ENCODE measurements around the gene UBE2J1.
"Not testable (repeated sequence)": the region's sequence is repeated elsewhere in the genome, so short reads cannot be mapped to it uniquely, and the experiment has no call there.

The UBE2J1 gene, protein sequence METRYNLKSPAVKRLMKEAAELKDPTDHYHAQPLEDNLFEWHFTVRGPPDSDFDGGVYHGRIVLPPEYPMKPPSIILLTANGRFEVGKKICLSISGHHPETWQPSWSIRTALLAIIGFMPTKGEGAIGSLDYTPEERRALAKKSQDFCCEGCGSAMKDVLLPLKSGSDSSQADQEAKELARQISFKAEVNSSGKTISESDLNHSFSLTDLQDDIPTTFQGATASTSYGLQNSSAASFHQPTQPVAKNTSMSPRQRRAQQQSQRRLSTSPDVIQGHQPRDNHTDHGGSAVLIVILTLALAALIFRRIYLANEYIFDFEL

DNA sequence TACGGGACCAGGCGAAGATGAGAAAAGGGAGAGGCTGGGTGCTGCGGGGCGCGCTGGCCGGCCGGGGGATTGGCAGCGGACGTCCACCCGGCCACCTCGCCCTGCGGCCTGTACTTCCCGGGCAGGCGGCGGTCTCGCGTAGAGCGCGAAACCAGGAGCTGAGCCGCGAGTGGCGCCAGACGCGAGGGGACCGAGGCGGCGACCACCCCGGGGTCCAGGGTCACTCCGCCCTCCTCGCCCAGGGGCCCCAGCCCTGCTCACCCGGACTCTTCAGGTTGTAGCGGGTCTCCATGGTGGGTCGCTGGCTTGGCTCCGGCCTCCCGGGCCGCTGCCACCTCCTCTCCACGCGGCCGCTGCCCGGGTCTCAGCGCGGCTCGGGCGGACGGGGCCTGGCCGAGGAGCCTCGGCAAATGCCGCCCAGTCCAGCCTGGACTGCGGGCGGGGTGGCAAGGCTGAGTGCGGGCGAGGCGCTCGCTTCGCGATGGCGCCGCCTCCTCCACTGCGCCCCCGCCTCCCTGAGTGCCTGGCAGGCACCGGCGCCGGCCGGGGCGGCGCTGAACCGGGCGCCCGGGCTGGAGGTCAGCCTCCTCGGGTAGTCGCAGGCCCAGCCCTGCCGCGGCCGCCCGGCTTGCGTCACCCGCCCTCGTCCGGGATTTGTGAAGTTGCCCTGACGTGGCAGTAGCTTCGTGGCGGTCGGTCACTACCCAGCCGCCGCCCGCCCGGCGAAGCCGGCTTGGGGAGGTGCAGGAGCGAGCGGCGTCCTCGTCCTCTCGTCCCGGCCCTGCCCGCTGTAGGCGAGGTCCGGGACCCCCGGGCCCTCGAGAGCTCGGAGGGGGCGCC lies at the start of gene UBE2J1:
UBE2J1 (minus strand) TSS at position 445 of the 840 bp plus-strand sequence; CDS start at position 292, 153 bp downstream.
- DNase-seq: peak; percentile 83

DNA sequence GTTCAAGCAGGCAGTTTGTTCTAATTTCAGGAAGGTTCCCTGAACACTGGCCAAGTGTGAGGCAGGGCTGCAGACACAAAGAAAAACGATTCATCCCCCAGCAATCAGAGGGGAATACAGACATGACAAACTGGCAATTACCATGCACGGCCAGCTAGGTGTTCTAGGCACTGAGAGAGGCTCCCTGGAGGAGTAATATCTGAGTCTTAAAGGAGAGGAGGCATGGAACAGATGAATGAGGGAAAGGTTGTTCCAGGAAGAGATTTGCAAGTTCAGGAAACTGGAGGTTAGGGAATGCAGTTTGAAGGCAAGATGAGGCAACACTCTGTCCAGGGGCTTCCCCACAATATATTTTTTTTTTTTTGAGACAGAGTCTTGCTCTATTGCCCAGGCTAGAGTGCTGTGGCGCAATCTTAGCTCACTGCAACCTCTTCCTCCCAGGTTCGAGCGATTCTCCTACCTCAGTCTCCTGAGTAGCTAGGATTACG lies 48.4 kb upstream of the UBE2J1 start:
- no peak for DNase-seq

DNA sequence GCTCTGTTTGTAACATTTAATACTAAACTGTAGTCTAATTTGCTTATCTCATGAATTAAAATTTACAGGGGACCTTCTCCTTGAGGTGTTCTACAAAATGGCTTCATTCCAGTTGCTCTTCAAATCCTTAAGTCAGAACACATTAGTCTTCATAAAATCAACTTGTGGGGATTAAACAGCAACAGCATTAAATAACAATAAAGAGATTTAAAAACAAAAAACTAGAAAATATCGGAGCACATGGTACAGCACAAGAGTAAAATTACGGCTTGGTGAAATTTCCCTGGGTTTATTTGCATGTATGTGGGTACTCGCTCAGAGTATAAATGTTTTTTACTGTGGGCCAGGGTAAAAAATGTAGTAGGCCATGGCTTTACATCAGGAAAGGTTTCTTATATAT lies 47.5 kb upstream of the UBE2J1 start:
- DNase-seq: no peak

GRCh38 chr6:89398762-89399525 lies 46.4 kb upstream of the UBE2J1 start:
- no peak for DNase-seq

DNA sequence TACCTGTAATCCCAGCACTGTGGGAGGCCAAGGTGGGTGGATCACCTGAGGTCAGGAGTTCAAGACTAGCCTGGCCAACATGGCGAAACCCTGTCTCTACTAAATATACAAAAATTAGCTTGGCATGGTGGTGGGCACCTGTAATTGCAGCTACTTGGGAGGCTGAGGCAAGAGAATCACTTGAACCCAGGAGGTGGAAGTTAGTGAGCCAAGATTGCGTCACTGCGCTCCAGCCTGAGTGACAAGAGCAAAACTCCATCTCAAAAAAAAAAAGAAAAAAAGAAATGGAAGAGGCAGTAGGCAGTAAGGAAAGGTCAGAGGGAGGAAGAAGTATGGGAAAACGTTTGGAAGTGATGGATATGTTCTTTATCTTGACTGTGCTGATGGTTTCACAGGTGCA lies 45.4 kb upstream of the UBE2J1 start:
- not testable (repeated sequence) for DNase-seq

- no peak for DNase-seq
Measured at GRCh38 chr6:89393659-89394058, 41.1 kb upstream of the UBE2J1 start.

- DNase-seq: no peak
Measured at GRCh38 chr6:89392823-89393222, 40.3 kb upstream of the UBE2J1 start.

GRCh38 chr6:89388846-89389245 lies 36.3 kb upstream of the UBE2J1 start:
- DNase-seq: no peak

DNA sequence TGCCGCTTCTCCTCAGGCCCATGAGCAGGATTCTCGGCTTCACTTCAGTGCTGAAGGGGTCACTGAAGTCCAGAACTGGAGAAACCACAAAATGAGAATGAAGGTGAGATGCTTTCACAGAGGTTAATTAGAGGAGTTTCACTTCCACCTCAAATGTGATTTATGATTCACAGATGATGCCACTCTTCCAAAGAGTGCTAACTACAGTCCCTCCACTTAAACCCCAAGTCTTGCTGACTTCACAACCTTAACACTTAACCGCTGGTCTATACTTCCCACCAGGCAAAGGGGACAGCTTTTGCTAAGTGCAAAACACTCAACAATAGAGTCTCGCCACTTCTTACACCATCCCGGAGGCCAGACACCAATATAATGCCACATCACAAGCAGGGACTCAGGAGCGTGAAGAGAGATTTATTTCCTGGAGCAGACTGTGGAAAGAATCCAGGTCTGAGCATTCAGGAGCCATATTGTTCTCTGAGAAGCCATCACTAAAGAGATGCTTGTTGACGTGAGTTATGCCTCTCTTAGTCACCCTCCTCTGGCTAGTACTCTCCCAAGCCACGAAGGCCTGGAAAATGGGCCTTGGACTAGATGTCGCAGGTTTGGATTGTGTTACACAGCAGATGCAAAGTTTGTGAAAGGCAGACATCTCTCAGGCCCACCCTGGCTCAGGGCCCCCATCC lies 35.1 kb upstream of the UBE2J1 start:
- no peak for DNase-seq

DNA sequence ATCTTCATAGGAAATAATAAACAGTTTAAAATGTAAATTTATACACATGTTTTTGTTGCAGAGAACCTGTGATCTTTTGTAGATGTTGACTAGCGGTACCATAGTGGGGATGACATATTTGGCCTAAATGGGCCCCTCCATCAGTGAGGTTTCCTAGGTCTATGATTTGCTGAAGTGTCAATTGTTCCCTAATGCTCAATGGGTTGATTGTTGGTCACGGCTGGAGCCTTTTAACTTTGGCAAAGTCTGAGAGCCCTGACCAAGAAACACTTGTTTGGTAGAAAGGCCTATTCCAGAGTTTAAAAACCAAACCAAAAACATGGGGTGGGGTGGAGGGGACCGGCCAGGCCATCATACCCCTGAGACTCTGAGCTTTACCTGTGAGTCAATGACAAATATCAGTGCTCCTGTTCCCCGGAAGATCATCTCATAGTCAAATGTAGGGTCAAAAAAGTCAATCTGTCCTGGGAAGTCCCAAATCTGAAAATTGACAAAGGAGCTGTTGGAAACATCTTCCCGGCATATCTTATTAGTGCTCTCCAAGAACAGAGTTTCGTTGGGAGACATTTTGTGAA lies 34.5 kb upstream of the UBE2J1 start:
- no peak for DNase-seq

GRCh38 chr6:89385846-89386245 lies 33.3 kb upstream of the UBE2J1 start:
- DNase-seq: no peak

DNA sequence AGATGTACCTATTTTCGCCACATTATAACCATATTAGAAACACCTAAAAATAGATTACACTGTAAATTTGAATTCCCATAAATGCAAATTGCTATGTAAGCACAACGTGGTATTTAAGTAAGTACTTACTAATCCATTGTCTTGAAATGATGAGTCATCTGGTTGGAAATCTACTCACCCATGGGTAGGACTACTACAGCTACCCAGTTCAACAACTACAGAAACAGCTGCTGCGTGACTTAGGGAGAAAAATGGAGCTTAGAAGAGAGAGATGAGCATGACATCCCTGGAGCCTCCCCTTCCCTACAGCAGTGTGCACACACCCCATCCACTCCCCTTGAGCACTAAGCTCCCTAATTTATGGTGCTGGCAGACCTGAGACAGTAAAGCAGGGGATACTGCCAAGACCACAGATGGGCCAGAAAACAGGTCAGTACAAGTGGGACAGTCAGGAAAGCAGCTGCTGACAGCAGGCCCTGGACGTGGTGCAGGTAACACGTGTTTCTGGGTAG lies 32.7 kb upstream of the UBE2J1 start:
- no peak for DNase-seq

GRCh38 chr6:89381031-89381430 lies 28.5 kb upstream of the UBE2J1 start:
- no peak for DNase-seq

DNA sequence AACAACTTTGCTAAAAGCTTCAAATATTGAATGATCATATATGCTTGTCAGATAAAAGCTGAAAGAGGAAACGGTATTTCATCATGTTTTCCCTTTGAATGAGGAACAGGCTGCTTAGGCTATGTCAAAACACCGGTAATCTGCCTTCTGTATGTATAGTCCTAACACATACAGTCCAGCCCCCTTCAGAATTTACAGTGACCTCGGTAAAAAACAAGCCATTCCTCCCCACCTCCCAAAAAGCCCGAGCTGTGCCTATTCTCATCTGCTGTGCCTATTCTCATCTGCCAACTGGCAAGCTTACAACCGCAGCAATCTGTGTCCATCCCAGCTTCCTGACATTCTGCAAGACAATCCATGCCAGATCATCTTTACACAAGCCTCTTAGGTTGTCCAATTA lies 26.8 kb upstream of the UBE2J1 start:
- no peak for DNase-seq

- no peak for DNase-seq
Measured at GRCh38 chr6:89378628-89379027, 26.1 kb upstream of the UBE2J1 start.

- peak; percentile 78 for DNase-seq
Measured at GRCh38 chr6:89375427-89376267, 23.1 kb upstream of the UBE2J1 start.

- DNase-seq: no peak
Measured at GRCh38 chr6:89372506-89372901, 20.0 kb upstream of the UBE2J1 start.

GRCh38 chr6:89371849-89372505 lies 19.5 kb upstream of the UBE2J1 start:
- peak; percentile 82 for DNase-seq

DNA sequence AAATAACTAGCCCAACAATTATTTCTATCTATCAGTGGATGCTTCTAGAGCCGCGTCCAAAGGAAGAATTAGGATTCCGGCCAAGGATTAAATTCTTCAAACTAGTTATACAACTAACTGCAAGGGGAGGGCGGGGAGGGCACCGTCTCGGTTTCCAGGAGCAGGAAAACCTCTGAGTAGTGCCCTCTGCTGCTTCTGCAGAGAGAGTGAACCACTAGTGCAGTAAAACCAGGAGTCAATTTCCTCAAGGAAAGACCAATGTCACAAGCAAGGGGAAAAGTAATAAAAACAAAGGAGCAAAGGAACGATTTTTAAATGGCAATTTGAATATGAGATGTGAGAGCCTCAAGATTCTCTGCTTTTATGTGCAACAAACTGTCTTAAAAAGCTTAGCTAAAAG lies 16.5 kb upstream of the UBE2J1 start:
- DNase-seq: no peak

GRCh38 chr6:89368107-89368506 lies 15.6 kb upstream of the UBE2J1 start:
- DNase-seq: peak; percentile 64

DNA sequence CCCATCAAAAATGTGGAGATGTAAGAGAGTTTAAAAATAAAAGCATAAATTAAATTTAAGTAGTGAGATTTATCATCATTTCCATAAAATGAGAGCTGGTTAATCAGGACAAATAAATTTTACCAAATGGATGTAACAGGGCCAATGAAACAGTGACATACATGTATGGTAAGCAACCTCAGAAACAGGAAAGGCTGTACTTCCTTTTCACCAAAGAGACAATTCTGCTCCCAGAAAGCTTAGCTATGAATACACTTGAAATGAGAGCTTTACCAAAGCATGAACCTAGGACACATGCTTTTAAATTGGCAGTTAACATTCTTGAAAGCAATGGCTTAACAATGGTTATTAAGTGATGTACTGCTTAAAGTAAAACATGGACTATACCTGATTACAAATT lies 12.1 kb upstream of the UBE2J1 start:
- DNase-seq: no peak

Measured in CD4-positive, alpha-beta T cell treated with Interleukin-10 for 1 hour (primary cell).